ENCODE results near the gene JMJD4.
A peak's percentile ranks its signal among the peaks of the same experiment; 100 is the strongest.

Gene JMJD4

DNA sequence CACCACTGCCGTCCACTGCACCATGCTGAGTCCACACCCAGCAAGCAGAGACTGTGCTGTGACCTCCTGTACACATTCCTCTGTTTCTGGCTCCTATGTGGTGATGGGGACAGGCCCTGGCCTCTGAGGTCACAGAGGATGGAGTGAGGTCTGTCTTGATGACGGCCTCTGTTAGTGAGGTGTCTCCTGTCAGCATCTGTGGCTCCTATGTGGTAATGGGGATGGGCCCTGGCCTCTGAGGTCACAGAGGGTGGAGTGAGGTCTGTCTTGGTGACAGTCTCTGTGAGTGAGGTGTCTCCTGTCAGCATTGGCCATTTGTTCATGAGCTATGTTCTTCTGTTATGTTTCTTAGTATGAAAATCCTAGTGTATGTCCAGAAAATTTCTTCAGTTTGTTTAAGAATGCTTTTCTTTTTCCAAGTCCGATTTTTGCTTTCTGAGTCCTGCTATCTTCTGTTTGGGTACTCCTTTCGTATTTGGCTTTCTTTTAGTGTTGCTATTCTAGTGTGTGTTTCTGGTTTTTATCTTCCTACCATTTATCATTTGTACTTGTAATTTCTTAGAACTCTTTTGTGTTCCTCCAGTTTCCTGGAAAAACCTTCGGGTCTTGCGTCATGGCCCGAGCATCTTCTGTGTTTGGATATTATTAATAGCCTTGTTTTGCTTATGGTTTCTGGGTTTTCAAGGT is 13.5 kb upstream of the JMJD4 start:
- no peak overlapping the region for H3K27ac Mint-ChIP-seq
- H3K27me3 Mint-ChIP-seq: no peaks in the 10 kb centered on the region
- peaks cover 25 to 36% of the 10 kb centered on the region in 2 donors for H3K36me3 Mint-ChIP-seq
- no peak overlapping the region for H3K4me3 Mint-ChIP-seq
- DNase-seq (no peak), ATAC-seq (replicated peaks) (no peak)
- no peaks in the 10 kb centered on the region for H3K9me3 Mint-ChIP-seq
- peaks cover 14 to 23% of the 10 kb centered on the region in 2 donors for H3K4me1 Mint-ChIP-seq

- Mint-ChIP-seq H3K27me3 (no peaks in the 10 kb centered on the region), H3K4me3 (no peak overlapping the region), H3K27ac (no peak overlapping the region), H3K36me3 (peaks cover 25 to 36% of the 10 kb centered on the region in 2 donors), H3K4me1 (peaks cover 14 to 22% of the 10 kb centered on the region in 2 donors), H3K9me3 (no peaks in the 10 kb centered on the region)
- ATAC-seq (replicated peaks): no peak
- no peak for DNase-seq
Measured at GRCh38 chr1:227747948-227748495, 12.9 kb upstream of the JMJD4 start.

GRCh38 chr1:227747382-227747781 is 12.3 kb upstream of the JMJD4 start:
- Mint-ChIP-seq H3K27ac (no peak overlapping the region), H3K4me3 (no peak overlapping the region), H3K36me3 (peaks cover 24 to 34% of the 10 kb centered on the region in 2 donors), H3K4me1 (peaks cover 15 to 22% of the 10 kb centered on the region in 2 donors), H3K9me3 (no peaks in the 10 kb centered on the region), H3K27me3 (no peaks in the 10 kb centered on the region)
- ATAC-seq (replicated peaks) (no peak), DNase-seq (no peak)

DNA sequence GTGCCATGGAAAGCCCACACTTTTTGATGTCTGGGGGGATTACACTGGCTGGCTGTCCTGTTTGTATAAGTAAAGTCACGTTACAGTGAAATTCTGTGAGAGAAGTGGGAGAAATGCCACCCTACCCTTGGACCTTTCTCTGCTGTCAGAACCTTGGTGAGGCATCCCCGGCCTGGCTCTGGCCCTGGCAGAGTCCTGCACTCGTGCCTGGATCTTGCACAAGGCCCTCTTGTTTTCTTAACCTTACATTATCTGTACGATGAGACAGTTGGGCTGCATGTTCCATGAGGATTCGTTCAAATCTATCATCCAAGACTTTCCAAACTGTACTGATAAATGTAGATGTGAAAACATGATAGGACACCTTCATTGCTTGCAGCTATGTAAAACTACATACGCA is 11.6 kb upstream of the JMJD4 start:
- H3K27me3 Mint-ChIP-seq: no peaks in the 10 kb centered on the region
- peaks cover 23 to 29% of the 10 kb centered on the region in 2 donors for H3K36me3 Mint-ChIP-seq
- DNase-seq (no peak), ATAC-seq (replicated peaks) (no peak)
- no peaks in the 10 kb centered on the region for H3K9me3 Mint-ChIP-seq
- H3K4me1 Mint-ChIP-seq: peaks cover 15 to 23% of the 10 kb centered on the region in 2 donors
- no peak overlapping the region for H3K4me3 Mint-ChIP-seq
- no peak overlapping the region for H3K27ac Mint-ChIP-seq

DNA sequence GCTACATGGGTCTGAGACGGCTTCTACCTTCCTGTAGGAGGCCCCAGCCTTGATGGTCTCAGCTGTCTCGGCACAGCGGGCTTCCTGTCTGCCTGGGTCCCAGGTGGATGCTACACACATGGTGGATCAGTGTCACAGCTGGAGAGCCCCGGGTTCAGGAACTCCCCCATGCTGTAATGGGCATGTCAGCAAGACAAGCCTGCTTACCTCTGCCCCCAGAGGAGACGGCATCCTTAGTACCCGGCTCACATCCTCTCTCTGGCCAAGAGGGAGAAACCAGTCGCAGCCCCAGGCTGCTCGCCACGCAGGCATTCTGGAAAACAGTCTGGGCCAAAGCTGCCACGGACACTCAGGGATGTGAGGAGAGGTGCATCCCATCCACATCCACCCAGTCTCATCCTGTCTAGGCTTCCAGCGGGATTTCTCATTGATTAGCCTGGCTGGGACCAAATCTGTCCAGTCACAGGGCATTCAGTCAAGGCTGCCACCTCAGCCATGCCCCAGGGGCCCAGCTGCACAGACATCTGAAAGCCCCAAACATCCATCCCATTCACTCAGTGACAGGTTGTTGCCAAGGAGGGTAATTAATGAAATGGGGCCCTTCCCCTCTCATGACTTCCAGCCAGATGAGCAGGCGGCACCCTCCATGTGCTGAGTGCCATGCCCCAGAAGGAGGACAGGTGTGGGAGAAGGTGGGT is 10.6 kb upstream of the JMJD4 start:
- Mint-ChIP-seq H3K9me3 (no peaks in the 10 kb centered on the region), H3K4me3 (no peak overlapping the region), H3K4me1 (peaks cover 18 to 33% of the 10 kb centered on the region in 2 donors), H3K27me3 (no peaks in the 10 kb centered on the region), H3K36me3 (peaks cover 19 to 29% of the 10 kb centered on the region in 2 donors), H3K27ac (no peak overlapping the region)
- DNase-seq: no peak
- no peak for ATAC-seq (replicated peaks)

GRCh38 chr1:227744668-227745067 is 9.6 kb upstream of the JMJD4 start:
- H3K27me3 Mint-ChIP-seq: no peaks in the 10 kb centered on the region
- DNase-seq (no peak), ATAC-seq (replicated peaks) (no peak)
- H3K36me3 Mint-ChIP-seq: peaks cover 23 to 38% of the 10 kb centered on the region in 2 donors
- H3K4me3 Mint-ChIP-seq: no peak overlapping the region
- peaks cover 26 to 43% of the 10 kb centered on the region in 2 donors for H3K4me1 Mint-ChIP-seq
- H3K9me3 Mint-ChIP-seq: no peaks in the 10 kb centered on the region
- H3K27ac Mint-ChIP-seq: peak overlapping the region; percentile 15

DNA sequence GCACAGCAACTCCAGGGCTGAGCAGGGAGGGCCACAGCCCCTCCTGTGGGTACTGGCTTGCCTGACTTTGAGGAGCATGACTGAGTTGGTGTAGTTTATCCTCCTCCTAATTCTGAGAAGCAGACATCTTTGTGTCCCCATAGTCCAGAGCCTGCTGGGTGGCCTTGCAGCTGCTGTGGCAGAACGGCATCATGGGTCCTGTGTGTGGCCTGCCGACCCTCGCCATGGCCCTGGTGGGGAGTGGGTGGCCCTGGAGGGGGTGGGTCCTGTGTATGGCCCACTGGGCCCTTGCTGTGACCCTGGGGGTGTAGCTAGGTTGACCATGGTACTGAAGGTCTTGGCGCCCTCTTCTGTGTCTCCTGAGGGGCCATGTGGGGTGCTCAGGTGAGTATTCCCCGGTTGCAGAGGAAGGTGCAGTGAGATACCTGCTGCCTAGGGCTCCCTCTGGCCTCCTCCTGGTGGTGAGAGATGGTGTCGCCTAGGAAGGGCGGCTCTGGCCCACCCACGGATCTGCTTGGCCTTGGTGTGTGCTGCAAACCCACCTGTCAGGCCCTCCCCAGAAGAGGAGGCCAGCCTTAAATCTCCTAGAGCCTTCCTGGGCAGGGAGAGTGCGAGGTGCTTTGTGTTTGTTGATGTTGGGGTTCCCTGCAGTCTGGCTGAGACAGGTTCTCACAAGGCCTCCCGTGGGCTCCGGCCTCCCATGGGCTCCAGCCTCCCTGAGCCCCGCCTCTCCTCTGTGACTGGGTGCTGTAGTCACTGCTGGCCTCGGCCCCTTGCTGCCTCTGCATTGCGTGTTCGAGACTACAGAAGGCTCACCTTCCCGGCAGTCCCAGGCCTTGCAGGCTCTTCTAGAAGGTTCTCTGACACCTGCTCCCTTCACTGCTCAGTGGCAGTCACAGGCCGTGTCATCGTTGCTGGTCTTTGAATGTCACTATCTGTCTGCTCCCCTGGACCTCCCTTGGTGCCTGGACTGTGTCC is 7.9 kb upstream of the JMJD4 start:
- Mint-ChIP-seq H3K27me3 (no peaks in the 10 kb centered on the region), H3K9me3 (no peaks in the 10 kb centered on the region), H3K4me1 (peaks cover 25 to 52% of the 10 kb centered on the region in 2 donors), H3K36me3 (peaks cover 19 to 40% of the 10 kb centered on the region in 2 donors), H3K27ac (no peak overlapping the region), H3K4me3 (no peak overlapping the region)
- DNase-seq: no peak
- no peak for ATAC-seq (replicated peaks)

GRCh38 chr1:227741166-227741870 is 6.2 kb upstream of the JMJD4 start:
- H3K4me1 Mint-ChIP-seq: peaks cover 31 to 67% of the 10 kb centered on the region in 2 donors
- H3K27ac Mint-ChIP-seq: peak overlapping the region; percentile 27
- DNase-seq: no peak
- H3K9me3 Mint-ChIP-seq: no peaks in the 10 kb centered on the region
- ATAC-seq (replicated peaks): no peak
- H3K4me3 Mint-ChIP-seq: no peak overlapping the region
- no peaks in the 10 kb centered on the region for H3K27me3 Mint-ChIP-seq
- peaks cover 14 to 38% of the 10 kb centered on the region in 2 donors for H3K36me3 Mint-ChIP-seq

DNA sequence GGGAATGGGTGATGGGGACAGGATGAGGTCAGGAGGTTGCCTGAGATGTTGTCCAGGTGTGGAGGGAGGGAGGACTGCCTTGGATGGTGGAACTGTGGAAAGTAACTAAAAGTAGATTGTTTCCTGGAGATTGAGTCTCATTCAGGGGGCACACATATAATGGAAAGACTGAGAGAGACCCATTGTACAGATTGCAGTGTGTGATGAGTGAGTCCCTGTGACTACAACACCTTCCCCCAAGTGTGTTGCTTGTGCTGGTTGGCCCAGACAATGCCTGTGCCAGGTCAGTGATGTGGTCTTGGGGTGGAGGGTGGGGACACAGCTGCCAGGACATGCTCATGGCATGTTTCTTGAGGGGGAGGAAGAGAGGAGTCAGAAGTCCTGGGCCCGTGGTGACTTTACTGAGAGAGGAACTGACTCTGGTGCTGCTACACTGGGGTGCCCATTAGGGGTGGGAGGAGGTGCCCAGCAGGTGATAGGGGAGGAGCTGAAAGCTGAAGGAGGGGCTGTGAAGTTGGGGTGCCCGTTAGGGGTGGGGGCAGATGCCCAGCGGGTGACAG is 5.4 kb upstream of the JMJD4 start:
- peaks cover 16 to 36% of the 10 kb centered on the region in 2 donors for H3K36me3 Mint-ChIP-seq
- H3K4me1 Mint-ChIP-seq: peaks cover 38 to 75% of the 10 kb centered on the region in 2 donors
- no peak overlapping the region for H3K4me3 Mint-ChIP-seq
- DNase-seq (no peak), ATAC-seq (replicated peaks) (no peak)
- no peaks in the 10 kb centered on the region for H3K9me3 Mint-ChIP-seq
- peak overlapping the region; percentile 62 for H3K27ac Mint-ChIP-seq
- no peaks in the 10 kb centered on the region for H3K27me3 Mint-ChIP-seq

- peaks cover 16 to 36% of the 10 kb centered on the region in 2 donors for H3K36me3 Mint-ChIP-seq
- no peak overlapping the region for H3K27ac Mint-ChIP-seq
- no peaks in the 10 kb centered on the region for H3K27me3 Mint-ChIP-seq
- peaks cover 36 to 76% of the 10 kb centered on the region in 2 donors for H3K4me1 Mint-ChIP-seq
- H3K4me3 Mint-ChIP-seq: no peak overlapping the region
- no peak for DNase-seq
- no peak for ATAC-seq (replicated peaks)
- no peaks in the 10 kb centered on the region for H3K9me3 Mint-ChIP-seq
Measured at GRCh38 chr1:227739636-227740035, 4.5 kb upstream of the JMJD4 start.

GRCh38 chr1:227738820-227739219 is 3.7 kb upstream of the JMJD4 start:
- no peaks in the 10 kb centered on the region for H3K9me3 Mint-ChIP-seq
- peaks cover 33 to 76% of the 10 kb centered on the region in 2 donors for H3K4me1 Mint-ChIP-seq
- ATAC-seq (replicated peaks) (no peak), DNase-seq (no peak)
- peaks cover 16 to 36% of the 10 kb centered on the region in 2 donors for H3K36me3 Mint-ChIP-seq
- no peaks in the 10 kb centered on the region for H3K27me3 Mint-ChIP-seq
- H3K27ac Mint-ChIP-seq: no peak overlapping the region
- H3K4me3 Mint-ChIP-seq: no peak overlapping the region

DNA sequence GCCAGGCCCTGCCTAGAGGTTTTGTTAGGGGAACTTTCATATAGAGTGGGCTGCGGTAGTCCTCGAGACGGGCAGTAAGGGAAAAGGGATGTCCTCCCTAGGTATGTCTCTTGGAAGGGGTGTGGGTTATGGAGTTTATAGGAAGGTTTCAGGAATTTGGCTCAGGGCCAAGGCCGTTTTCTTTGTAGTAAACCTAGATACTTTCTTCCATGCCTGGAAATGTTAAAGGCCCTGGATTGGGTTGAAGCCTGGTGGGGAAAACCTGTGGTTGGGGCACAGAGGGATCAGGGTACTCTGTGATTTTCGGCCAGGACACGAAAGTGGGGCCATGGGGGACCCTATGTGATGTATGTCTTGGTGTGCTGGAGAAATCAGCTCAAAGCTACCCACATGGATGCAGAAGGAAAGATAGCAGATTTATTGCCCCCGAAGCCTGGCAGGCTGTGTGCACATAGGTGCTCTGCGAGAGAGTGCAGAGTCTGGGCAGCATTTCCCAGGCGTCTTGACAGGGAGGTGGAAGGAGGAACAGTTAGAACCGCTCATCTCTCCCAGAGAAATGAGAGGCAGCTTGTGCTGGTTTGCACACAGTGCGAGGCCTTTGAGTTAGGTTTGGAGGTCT is 1.8 kb upstream of the JMJD4 start:
- H3K9me3 Mint-ChIP-seq: no peaks in the 10 kb centered on the region
- no peaks in the 10 kb centered on the region for H3K27me3 Mint-ChIP-seq
- H3K36me3 Mint-ChIP-seq: peaks cover 27 to 46% of the 10 kb centered on the region in 2 donors
- no peak for ATAC-seq (replicated peaks)
- H3K4me1 Mint-ChIP-seq: peaks cover 39 to 85% of the 10 kb centered on the region in 2 donors
- H3K4me3 Mint-ChIP-seq: no peak overlapping the region
- DNase-seq: no peak
- H3K27ac Mint-ChIP-seq: no peak overlapping the region

Data from stimulated activated naive B cell treated with anti-CD40 and anti-IgM and Interleukin-4, amounts not matched to agents 10 μg/mL and 1 μg/mL and 100 μg/mL, for 72 hours (primary cell).